NCI-H345 treated with DMSO at 0.1 percent for 48 hours (cell line): ENCODE measurements around the gene SATB2.

Source experiments
- DNase-seq: peaks from one replicate; lab custom pipeline; 2025; ENCODE audit not compliant: unreplicated experiment; lab: John Stamatoyannopoulos, UW

SATB2 gene

GRCh38 chr2:199465988-199466691, 8.4 kb upstream of the SATB2 start:
- DNase-seq, result no peak

GRCh38 chr2:199465390-199465789, 7.7 kb upstream of the SATB2 start:
- DNase-seq, result no peak

- DNase-seq, result no peak
Measured at GRCh38 chr2:199464606-199465352, 7.0 kb upstream of the SATB2 start.

- no peak for DNase-seq
Measured at GRCh38 chr2:199463708-199464605, 6.2 kb upstream of the SATB2 start.

- DNase-seq, result peak; percentile 29
Measured at GRCh38 chr2:199462956-199463692, 5.4 kb upstream of the SATB2 start.

GRCh38 chr2:199462347-199462955, 4.7 kb upstream of the SATB2 start:
- DNase-seq, result no peak

GRCh38 chr2:199461711-199462346, 4.1 kb upstream of the SATB2 start:
- DNase-seq, result no peak

GRCh38 chr2:199460846-199461710, 3.3 kb upstream of the SATB2 start:
- no peak for DNase-seq

GRCh38 chr2:199460101-199460671, 2.4 kb upstream of the SATB2 start:
- no peak for DNase-seq

GRCh38 chr2:199459286-199460100, 1.8 kb upstream of the SATB2 start:
- peak; percentile 80 for DNase-seq

GRCh38 chr2:199458806-199459285, 1.1 kb upstream of the SATB2 start:
- no peak for DNase-seq

GRCh38 chr2:199458009-199458805, 468 bp upstream of the SATB2 start:
- peak; percentile 61 for DNase-seq

- DNase-seq, result no peak
Measured at GRCh38 chr2:199456383-199457146, 1.2 kb downstream of the SATB2 start.

GRCh38 chr2:199455545-199456382, 2.0 kb downstream of the SATB2 start:
- DNase-seq, result peak; percentile 78

GRCh38 chr2:199455210-199455544, 2.6 kb downstream of the SATB2 start:
- DNase-seq, result no peak
